22Rv1 (cell line): ENCODE measurements around the gene LXN.

ENCODE experiments used
- ZFX ChIP-seq: fragments of 450-650 bp; IDR thresholded peaks from 2 replicates; pipeline ENCODE4 v1.6.1; 2017; ENCODE audit warnings: antibody characterized with exemption, borderline replicate concordance
- TF ChIP-seq, protein P1 (sequence below): fragments of 450-650 bp; IDR thresholded peaks from 2 replicates; pipeline ENCODE4 v1.5.1; 2017; ENCODE audit warnings: mild to moderate bottlenecking

- TF ChIP-seq, protein P1, sequence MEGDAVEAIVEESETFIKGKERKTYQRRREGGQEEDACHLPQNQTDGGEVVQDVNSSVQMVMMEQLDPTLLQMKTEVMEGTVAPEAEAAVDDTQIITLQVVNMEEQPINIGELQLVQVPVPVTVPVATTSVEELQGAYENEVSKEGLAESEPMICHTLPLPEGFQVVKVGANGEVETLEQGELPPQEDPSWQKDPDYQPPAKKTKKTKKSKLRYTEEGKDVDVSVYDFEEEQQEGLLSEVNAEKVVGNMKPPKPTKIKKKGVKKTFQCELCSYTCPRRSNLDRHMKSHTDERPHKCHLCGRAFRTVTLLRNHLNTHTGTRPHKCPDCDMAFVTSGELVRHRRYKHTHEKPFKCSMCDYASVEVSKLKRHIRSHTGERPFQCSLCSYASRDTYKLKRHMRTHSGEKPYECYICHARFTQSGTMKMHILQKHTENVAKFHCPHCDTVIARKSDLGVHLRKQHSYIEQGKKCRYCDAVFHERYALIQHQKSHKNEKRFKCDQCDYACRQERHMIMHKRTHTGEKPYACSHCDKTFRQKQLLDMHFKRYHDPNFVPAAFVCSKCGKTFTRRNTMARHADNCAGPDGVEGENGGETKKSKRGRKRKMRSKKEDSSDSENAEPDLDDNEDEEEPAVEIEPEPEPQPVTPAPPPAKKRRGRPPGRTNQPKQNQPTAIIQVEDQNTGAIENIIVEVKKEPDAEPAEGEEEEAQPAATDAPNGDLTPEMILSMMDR: no peak
- no peak for TF ChIP-seq ZFX
Observed at GRCh38 chr3:158711886-158712285, 39.4 kb upstream of the LXN start.
